T-cell (primary cell): ENCODE data around the gene SYT5. TPM values are rescaled to one million over a fixed set of nuclear protein-coding genes. Genes with fewer than 3 reads are reported as not detected.

Source experiments
- ATAC-seq, 4 experiments: fragments of 200-7000 bp in 3 of 4; fragments of 150-1000 bp in 1 of 4; cut with Tn5 transposase; replicated peaks in 1 of 4; 1 replicate in 3 of 4; 2 replicates in 1 of 4; pipeline ENCODE4 v1.10.0; 2021; ENCODE audit warnings: moderate library complexity in 3 of 4, mild to moderate bottlenecking in 2 of 4, moderate number of reproducible peaks in 1 of 4
- CTCF ChIA-PET, 2 donors: fragments of 300-600 bp; sonication (Branson Sonifier 250); formaldehyde crosslinking; loops; one replicate each; lab custom pipeline; 2022; ENCODE audit warnings: antibody characterized with exemption in 2 of 2; lab: Charles Lee
- POLR2A ChIA-PET, 2 donors: fragments of 300-600 bp; sonication (Branson Sonifier 250); formaldehyde crosslinking; loops; one replicate each; lab custom pipeline; 2022; ENCODE audit warnings: antibody characterized with exemption in 2 of 2; lab: Charles Lee
- DNase-seq, 35 experiments: peaks; one replicate each; pipeline versions ENCODE4 v3.0.0 to v3.0.0-alpha.2; 2013 to 2023
- H3K27ac ChIP-seq: one replicate; pipeline ENCODE4 v1.5.1; 2013; ENCODE audit warnings: low read length
- H3K27me3 ChIP-seq, 2 experiments: replicated peaks in 1 of 2; 1 replicate in 1 of 2; 2 replicates in 1 of 2; pipeline versions ENCODE4 v1.6.1 to v1.7.0; 2013; ENCODE audit warnings: low read length in 1 of 2, mixed read lengths in 1 of 2; ENCODE audit not compliant: control insufficient read depth in 2 of 2, insufficient read depth in 2 of 2; ENCODE audit errors: extremely low read depth in 1 of 2
- H3K36me3 ChIP-seq, 2 donors: 1 replicate in 1 of 2; 2 replicates in 1 of 2; pipeline versions ENCODE4 v1.6.1 to v1.7.0; 2013; ENCODE audit warnings: low read length in 1 of 2; ENCODE audit not compliant: control insufficient read depth in 2 of 2, insufficient read depth in 1 of 2; ENCODE audit errors: extremely low read depth in 1 of 2
- H3K4me1 ChIP-seq, 2 experiments: 1 replicate in 1 of 2; 2 replicates in 1 of 2; pipeline versions ENCODE4 v1.6.1 to v1.7.0; 2013; ENCODE audit warnings: low read length in 2 of 2, mixed read lengths in 1 of 2; ENCODE audit not compliant: insufficient read depth in 2 of 2, control insufficient read depth in 1 of 2; ENCODE audit errors: extremely low read depth in 1 of 2
- H3K4me3 ChIP-seq, 2 donors: 1 replicate in 1 of 2; 2 replicates in 1 of 2; pipeline versions ENCODE4 v1.5.1 to v1.7.0; 2013; ENCODE audit warnings: mild to moderate bottlenecking in 2 of 2, low read length in 1 of 2, moderate library complexity in 1 of 2; ENCODE audit not compliant: control insufficient read depth in 1 of 2; ENCODE audit errors: extremely low read depth in 1 of 2
- H3K9me3 ChIP-seq: 2 replicates; pipeline ENCODE4 v1.7.0; 2013
- H3K27ac Mint-ChIP-seq, 2 donors: one replicate each; pipeline ENCODE4 v1.8.0; 2020 to 2021; ENCODE audit warnings: mild to moderate bottlenecking in 2 of 2, mixed read lengths in 2 of 2
- H3K27me3 Mint-ChIP-seq, 2 donors: one replicate each; pipeline ENCODE4 v1.8.0; 2021 to 2022; ENCODE audit warnings: mixed read lengths in 2 of 2
- H3K36me3 Mint-ChIP-seq: one replicate; pipeline ENCODE4 v1.8.0; 2021; ENCODE audit warnings: mixed read lengths
- H3K4me1 Mint-ChIP-seq, 3 donors: one replicate each; pipeline ENCODE4 v1.8.0; 2020 to 2022; ENCODE audit warnings: mixed read lengths in 3 of 3, mild to moderate bottlenecking in 1 of 3
- H3K4me3 Mint-ChIP-seq, 3 donors: one replicate each; pipeline ENCODE4 v1.8.0; 2020 to 2022; ENCODE audit warnings: mild to moderate bottlenecking in 3 of 3, mixed read lengths in 3 of 3, moderate library complexity in 3 of 3
- H3K9me3 Mint-ChIP-seq, 3 donors: one replicate each; pipeline ENCODE4 v1.8.0; 2020 to 2022; ENCODE audit warnings: mixed read lengths in 3 of 3
- WGBS: methylation state at CpG from one replicate; pipeline ENCODE4 v1.1.5; 2013; ENCODE audit warnings: missing lambda C conversion rate; ENCODE audit not compliant: insufficient coverage; 5-methylcytosine and 5-hydroxymethylcytosine counted together
- total RNA-seq, 35 experiments: library from RNA in 6 of 35; stranded (reverse) in 6 of 35; fragments of 120-200 nt in 1 of 35; gene quantifications; one replicate each; pipeline versions ENCODE4 v1.2.1 to v1.2.4 and lab custom pipeline; 2013 to 2026

SYT5 gene
- total RNA-seq: 1 to 10 TPM in 2 of 5 donors, not detected in 3; 2.7 to 2.9 TPM
- total RNA-seq (2013): 0.22 TPM
- total RNA-seq (lab: John Stamatoyannopoulos, UW): 0 to 2.8 (median 0.29) reads per million in 29 experiments

DNA sequence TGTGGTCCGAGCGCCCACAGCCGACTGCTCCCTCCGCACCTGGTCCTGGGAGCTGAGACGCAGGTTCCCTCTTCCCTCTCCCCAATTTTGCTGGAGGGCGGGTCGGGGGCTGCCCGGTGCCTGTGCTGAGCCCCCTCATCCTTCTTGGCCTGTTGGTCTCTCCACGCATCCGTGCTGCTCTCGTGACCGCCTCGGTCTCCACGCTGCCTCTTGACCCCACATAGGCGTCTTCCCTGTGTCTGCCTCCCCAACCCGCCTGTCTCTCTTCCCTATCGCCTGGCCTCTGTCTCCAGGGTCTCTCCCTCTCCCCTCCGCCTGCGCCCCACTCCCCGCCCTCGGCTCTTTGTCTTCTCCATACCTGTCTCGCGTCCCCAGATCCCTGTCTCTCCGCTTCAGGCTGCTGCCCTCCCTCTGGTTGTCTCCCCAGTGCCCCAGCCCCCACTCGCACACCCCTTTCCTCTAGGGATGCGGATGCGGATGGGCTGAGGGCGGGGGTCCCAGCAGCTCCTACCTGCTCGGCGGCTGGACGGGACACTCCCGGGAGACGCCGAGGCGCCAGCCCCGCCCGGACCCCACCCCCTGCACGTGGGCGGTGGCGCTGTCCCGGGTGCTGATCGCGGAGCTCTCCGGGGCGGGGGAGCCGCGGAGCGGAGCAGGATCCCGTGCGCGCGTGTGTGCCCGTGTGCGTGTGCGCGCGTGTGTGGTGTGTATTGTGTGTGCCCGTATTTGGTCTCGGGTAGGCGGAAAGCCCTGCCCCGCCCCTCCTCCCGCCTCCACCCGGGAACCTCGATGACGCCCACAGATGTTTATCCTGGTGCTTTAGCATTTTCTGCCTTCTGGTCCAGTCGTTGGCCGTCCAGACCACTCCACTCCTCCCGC lies at the start of gene SYT5:
Gene SYT5 (minus strand): TSS at position 684 of the 879 bp plus-strand sequence. CDS start 1,248 bp downstream, outside the sequence.
- peak within 1 kb of the TSS; percentile 62 to 81 (median 74) for H3K4me3 Mint-ChIP-seq
- peaks cover 0 to 27% of the 10 kb centered on the region in 2 experiments for H3K4me1 ChIP-seq
- no peaks in the 10 kb centered on the region for H3K9me3 Mint-ChIP-seq
- WGBS: 3% methylated on average over 52 of the region's 68 CpGs
- H3K27ac ChIP-seq: peak within 1 kb of the TSS; percentile 49
- peaks cover 40 to 78% of the 10 kb centered on the region in 2 donors for H3K27me3 Mint-ChIP-seq
- H3K27me3 ChIP-seq: peaks cover 3 to 90% of the 10 kb centered on the region in 2 experiments
- ATAC-seq (peak; percentile 36 to 66 (median 60)), DNase-seq (peak in 33 of 35 experiments; percentile 21 to 77 (median 51))
- CTCF ChIA-PET: no interaction called here
- peaks cover 16 to 25% (median 23%) of the 10 kb centered on the region in 3 donors for H3K4me1 Mint-ChIP-seq
- no peaks in the 10 kb centered on the region for H3K36me3 ChIP-seq
- peak within 1 kb of the TSS in 1 of 2 donors; percentile 15 for H3K27ac Mint-ChIP-seq
- no peaks in the 10 kb centered on the region for H3K36me3 Mint-ChIP-seq
- H3K4me3 ChIP-seq: peak within 1 kb of the TSS; percentile 43 to 58
- H3K9me3 ChIP-seq: no peaks in the 10 kb centered on the region
- POLR2A ChIA-PET: interaction anchor here in 1 of 2 donors (0.5 kb wide), 1 partner anchor 17 kb away, joined by 7 read pairs; no protein-coding TSS in a partner anchor

DNA sequence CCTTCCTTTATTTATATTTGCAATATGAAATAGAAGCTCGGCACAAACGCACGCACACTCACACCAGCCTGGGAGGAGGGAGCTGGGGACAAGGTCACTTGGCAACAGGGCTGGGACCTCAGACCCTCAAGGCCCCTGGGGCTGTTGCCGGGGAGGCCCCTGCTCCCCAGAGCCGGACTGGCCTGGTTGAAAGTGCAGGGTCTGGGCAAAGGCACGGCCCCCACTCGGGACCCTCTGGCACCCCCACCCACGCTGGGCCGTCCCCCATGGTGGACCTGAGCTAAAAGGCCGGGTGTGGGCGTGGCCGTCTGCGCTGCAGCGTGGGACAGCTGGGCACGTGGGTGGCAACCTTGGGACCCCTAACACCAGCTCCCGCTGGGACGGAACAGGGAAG lies 49.7 kb upstream of the SYT5 start:
- POLR2A ChIA-PET: no interaction called here
- Mint-ChIP-seq H3K27me3 (no peaks in the 10 kb centered on the region), H3K9me3 (no peaks in the 10 kb centered on the region), H3K27ac (no peak overlapping the region), H3K4me1 (peaks cover 0 to 3% (median 0%) of the 10 kb centered on the region in 3 donors), H3K4me3 (no peak overlapping the region), H3K36me3 (peaks cover 40% of the 10 kb centered on the region)
- Histone ChIP-seq H3K27ac (no peak overlapping the region), H3K4me1 (no peaks in the 10 kb centered on the region), H3K9me3 (no peaks in the 10 kb centered on the region), H3K27me3 (no peaks in the 10 kb centered on the region), H3K36me3 (peaks cover 30 to 82% of the 10 kb centered on the region in 2 donors), H3K4me3 (no peak overlapping the region)
- CTCF ChIA-PET: no interaction called here
- ATAC-seq (no peak), DNase-seq (no peak)
- WGBS: 94% methylated on average over 10 of the region's 17 CpGs

DNA sequence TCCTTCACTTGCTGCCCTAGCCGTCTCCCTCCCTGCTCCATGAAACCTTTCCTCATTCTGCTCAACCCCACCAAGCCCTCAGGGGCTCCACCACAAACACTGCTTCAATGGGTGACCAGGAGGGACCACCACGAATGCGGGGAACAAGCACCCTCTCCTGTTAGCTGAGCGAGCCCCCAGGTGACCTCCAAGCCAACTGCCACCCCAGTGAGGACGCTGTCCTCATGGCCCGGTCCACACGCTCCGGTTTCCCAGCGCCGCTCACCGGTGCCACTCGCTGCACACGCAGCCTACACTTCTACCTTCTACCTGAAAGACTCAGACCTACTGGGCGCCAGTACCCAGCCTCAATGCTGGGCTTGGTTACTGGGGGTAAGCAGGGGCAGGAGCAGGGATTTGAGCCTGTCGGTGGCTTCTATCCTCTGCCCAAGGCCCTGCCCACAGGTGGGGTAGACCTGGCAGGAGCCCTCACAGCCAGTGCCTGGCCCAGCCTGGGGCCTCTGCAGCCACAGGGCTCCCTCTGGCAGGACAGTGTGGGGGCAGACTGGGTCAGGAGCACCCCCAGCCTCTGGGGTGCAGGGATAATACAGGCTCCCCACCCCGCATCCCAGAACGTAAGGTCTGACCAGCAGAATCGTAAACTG lies 49.2 kb upstream of the SYT5 start:
- H3K9me3 Mint-ChIP-seq: no peaks in the 10 kb centered on the region
- ATAC-seq (no peak), DNase-seq (no peak)
- Histone ChIP-seq H3K4me3 (no peak overlapping the region), H3K27ac (no peak overlapping the region), H3K4me1 (no peaks in the 10 kb centered on the region), H3K27me3 (no peaks in the 10 kb centered on the region), H3K36me3 (peaks cover 30 to 77% of the 10 kb centered on the region in 2 donors), H3K9me3 (no peaks in the 10 kb centered on the region)
- no peak overlapping the region for H3K27ac Mint-ChIP-seq
- H3K4me1 Mint-ChIP-seq: peaks cover 0 to 3% (median 0%) of the 10 kb centered on the region in 3 donors
- peaks cover 36% of the 10 kb centered on the region for H3K36me3 Mint-ChIP-seq
- CTCF ChIA-PET: no interaction called here
- 99% methylated on average over 9 of the region's 18 CpGs for WGBS
- no peak overlapping the region for H3K4me3 Mint-ChIP-seq
- POLR2A ChIA-PET: no interaction called here
- H3K27me3 Mint-ChIP-seq: no peaks in the 10 kb centered on the region

DNA sequence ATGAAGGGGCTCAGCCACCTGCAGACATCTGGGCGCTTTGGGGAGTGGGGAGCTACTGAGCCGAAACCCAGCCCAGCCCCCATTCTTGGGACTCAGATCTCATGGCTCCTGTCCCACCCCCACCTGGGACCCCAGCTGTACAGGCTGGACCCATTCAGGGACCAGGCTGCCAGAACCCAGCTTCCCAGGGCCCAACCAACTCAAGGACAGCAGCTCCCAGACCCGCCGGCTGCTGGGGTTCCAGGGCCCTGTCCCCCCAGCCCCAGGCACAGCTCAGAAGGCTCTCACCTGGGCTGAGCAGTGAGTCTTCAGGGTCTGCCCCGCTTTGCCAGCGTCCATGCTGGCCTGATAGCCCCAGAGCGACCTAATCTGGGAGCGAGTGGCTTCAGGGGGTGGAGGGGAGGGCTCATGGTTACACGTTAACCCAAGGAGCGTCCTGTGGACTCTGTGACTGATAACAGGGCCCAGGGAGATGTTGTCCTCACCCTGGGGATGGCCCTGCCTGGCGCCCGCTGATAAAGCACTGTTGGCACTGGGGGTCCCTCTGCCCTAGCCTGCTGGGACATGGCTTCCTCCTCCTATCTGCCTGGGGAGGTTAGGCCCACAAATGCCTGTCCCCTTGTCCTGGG lies 48.4 kb upstream of the SYT5 start, which contains the start of gene TMEM86B:
Gene TMEM86B (minus strand): TSS at position 361 of the 629 bp plus-strand sequence. CDS start 22 bp downstream, at position 339.
- Histone ChIP-seq H3K36me3 (peaks cover 37 to 75% of the 10 kb centered on the region in 2 donors), H3K9me3 (no peaks in the 10 kb centered on the region), H3K27me3 (no peaks in the 10 kb centered on the region), H3K4me1 (no peaks in the 10 kb centered on the region), H3K4me3 (no peak within 1 kb of the TSS), H3K27ac (no peak within 1 kb of the TSS)
- Mint-ChIP-seq H3K9me3 (no peaks in the 10 kb centered on the region), H3K36me3 (peaks cover 33% of the 10 kb centered on the region), H3K4me3 (no peak within 1 kb of the TSS), H3K27ac (no peak within 1 kb of the TSS), H3K4me1 (peaks cover 0 to 3% (median 0%) of the 10 kb centered on the region in 3 donors), H3K27me3 (no peaks in the 10 kb centered on the region)
- no peak for ATAC-seq
- no peak for DNase-seq
- 95% methylated on average over 11 of the region's 12 CpGs for WGBS
- ChIA-PET POLR2A (no interaction called here), CTCF (no interaction called here)

DNA sequence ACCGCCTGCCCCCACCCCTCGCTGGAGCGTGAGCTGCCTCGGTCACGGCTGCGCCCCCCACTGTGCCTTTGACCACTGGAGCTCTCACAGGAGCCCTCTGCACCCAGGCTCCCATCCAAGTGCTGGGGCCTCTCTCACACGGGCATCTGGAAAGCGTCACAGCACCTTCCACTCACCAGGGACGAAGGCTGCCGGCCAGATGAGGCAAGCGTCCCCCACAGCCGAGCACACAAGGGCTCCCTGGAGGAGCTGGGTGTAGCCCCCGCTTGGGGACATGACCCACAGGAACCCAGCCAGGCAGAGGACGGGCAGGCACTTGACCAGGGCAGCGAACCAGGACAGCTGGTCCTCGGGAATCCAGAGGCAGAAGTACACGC lies 47.9 kb upstream of the SYT5 start:
- ChIA-PET CTCF (no interaction called here), POLR2A (no interaction called here)
- Mint-ChIP-seq H3K27ac (no peak overlapping the region), H3K36me3 (peaks cover 29% of the 10 kb centered on the region), H3K4me3 (no peak overlapping the region), H3K9me3 (no peaks in the 10 kb centered on the region), H3K27me3 (no peaks in the 10 kb centered on the region), H3K4me1 (peaks cover 0 to 3% (median 0%) of the 10 kb centered on the region in 3 donors)
- no peak for DNase-seq
- WGBS: 88% methylated on average over 17 of the region's 17 CpGs
- Histone ChIP-seq H3K4me1 (no peaks in the 10 kb centered on the region), H3K9me3 (no peaks in the 10 kb centered on the region), H3K36me3 (peaks cover 37 to 72% of the 10 kb centered on the region in 2 donors), H3K27ac (no peak overlapping the region), H3K4me3 (no peak overlapping the region), H3K27me3 (no peaks in the 10 kb centered on the region)
- ATAC-seq: no peak
